GM18519 (cell line): Measurements from ENCODE around the gene RARRES1.

Source experiments
- ATAC-seq: cut with Tn5 transposase; IDR thresholded peaks from one replicate; pipeline ENCODE4 v1.9.1; 2021; ENCODE audit warnings: mild to moderate bottlenecking, moderate library complexity; ENCODE audit not compliant: unreplicated experiment, low FRiP score

Gene RARRES1

GRCh38 chr3:158737410-158737809 lies 5.2 kb upstream of the RARRES1 start:
- ATAC-seq, result no peak

GRCh38 chr3:158735296-158736033 lies 3.2 kb upstream of the RARRES1 start:
- no peak for ATAC-seq

- no peak for ATAC-seq
These were observed 1.4 kb upstream of the RARRES1 start for GRCh38 chr3:158733656-158734055.

GRCh38 chr3:158732856-158733200 lies 571 bp upstream of the RARRES1 start:
- ATAC-seq, result no peak

DNA sequence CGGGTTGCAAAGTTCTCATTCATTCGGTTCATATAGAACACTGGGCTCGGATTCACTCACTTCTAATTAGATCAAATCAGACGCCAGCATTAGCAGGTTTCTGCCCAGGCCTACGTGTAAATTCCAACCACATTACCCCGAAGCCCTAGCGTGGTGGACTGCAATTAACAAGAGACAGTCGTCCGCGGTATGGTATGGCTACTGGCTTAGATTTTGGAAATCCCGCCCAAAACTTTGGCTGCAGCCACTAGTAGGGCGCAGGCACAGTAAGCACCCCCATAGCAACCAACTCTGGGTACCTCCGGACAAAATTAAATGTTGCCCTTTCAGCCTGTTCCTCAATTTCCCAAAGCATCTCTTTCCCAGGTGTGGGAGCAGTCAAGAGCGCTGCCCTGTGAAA lies 771 bp downstream of the RARRES1 start:
- no peak for ATAC-seq

GRCh38 chr3:158728851-158729250 lies 3.4 kb downstream of the RARRES1 start:
- ATAC-seq, result no peak

DNA sequence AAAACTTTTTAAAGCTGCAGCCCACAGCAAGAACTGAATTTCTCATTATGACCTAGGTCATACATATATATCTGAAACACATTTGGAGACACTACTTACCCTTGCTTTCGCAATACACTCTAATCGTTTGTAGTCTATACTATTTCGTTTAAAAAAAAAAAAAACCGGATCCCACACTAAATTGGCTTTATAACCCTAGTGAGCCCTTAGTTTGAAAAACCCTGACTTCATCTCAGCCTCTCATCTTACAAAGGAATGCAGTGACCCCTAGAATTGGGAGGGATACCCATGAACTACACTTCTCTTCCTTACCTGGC lies 4.2 kb downstream of the RARRES1 start:
- no peak for ATAC-seq

- ATAC-seq, result peak; percentile 54
These were observed 4.8 kb downstream of the RARRES1 start for GRCh38 chr3:158727206-158728060.

DNA sequence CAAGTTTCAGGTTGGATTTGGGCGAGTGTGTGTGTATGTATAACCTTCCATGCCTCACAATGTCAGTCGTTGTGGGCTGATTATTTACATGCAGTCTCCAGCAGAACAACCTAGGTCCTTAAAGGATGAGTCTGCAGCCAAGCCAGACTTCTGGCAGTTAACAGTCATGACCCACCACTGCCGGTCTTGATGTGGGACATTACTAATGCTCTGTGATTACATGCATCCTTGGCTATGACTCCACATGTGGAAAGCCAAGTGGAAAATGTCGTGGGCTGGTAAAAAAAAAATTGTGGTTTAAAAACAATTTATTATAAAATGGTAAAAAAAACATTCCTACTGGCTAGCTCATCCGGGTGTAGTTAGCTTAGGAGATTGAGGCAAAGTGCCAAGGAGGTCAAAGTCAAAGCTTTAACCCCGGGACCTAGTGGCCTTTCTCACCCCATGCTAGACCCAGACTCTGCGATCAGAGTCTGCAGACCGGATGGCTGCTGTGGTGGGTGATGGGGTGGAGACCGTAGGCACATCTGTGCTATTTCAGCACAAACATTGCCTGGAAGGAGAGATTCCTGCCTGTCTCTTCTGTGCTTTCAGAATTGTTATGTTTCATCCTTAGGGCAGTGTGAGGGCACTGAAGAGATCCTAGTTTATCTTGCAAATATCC lies 6.8 kb downstream of the RARRES1 start:
- no peak for ATAC-seq

DNA sequence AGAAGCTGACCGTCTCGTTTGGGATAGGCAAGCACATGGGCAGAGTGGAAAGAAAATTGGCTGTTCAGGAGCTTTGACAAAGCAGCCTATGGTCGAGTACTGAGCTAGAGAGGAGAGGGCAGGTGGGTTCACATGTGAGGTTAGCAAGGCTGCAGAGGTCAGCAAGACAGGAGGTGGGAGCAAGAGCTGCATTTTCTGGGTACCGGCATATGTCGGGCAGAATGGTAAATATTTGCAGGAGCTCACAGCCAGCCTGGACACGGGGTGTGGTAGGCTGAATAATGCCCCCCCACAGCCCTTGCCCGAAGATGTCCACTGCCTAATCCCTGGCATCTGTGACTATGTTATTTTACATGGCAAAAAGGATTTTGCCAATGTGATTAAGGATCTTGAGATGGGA lies 8.3 kb downstream of the RARRES1 start:
- no peak for ATAC-seq

DNA sequence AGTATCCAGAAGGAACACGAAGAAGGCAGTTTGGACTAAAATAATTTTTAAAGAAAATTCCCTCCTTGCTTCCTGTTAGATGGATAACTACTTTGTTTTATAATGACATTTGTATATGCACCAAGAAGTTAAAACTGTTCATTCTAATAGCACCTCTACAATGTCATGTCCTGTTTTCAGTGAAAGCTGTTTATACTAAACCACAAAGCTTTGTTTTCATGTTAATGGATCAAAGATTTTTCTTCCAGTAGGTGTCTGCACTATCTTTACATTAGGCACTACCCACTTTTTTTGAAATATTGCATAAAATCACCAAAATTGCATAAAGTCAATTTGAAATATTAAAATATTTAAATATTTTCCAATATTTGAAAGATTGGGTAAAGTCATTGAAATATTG lies 10.1 kb downstream of the RARRES1 start:
- ATAC-seq, result no peak

DNA sequence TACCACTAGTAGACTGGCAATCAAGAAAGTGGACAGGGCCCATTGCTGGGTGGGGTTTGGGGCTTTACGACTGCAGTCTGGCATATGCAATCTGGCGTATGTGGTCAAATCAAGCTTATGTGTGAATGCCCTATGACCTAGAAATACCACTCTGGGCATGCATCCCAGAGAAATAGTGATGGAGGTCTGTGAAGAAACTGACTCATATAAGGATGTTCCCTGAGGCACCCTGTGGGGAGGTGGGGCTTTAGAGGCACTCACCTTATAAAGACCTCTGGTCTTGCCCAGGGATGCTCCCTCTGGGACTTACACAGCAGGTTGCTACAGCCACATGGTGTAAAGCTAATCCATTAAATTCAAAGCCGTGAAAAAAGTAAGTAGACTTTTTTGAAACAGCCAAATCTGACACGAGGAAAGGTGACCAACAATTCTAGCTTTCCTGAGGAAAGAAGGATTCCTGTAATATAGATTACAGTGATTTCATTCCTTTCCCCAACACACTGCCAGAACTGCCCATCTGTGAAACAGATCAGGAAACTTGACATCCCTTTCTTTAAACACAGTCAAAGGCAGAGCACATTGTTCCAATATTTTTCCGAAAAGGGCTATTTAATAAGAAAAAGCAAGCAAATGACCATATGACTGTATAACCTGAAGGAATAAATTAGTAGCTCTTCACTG lies 13.6 kb downstream of the RARRES1 start:
- no peak for ATAC-seq

DNA sequence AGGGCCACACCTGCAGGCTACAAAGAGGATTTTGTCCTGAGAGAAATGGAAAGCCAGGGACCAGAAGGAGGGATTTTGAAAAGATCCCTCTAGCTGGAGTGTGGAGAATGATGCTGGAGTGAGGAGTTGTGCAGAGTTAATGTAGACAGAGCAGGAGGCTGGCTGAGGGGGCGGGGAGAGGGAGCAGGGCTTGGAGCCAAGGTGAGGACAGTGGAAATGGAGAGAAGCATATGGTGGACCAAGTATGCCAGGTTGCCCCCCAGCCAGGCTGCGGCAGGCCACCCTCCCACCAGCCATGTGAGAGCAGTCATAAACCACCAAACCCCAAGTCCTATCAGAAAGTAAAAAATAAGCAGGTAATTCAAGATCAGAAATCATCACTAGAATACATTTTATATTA lies 14.7 kb downstream of the RARRES1 start:
- ATAC-seq, result no peak

- ATAC-seq, result no peak
These were observed 19.2 kb downstream of the RARRES1 start for GRCh38 chr3:158713094-158713499.

DNA sequence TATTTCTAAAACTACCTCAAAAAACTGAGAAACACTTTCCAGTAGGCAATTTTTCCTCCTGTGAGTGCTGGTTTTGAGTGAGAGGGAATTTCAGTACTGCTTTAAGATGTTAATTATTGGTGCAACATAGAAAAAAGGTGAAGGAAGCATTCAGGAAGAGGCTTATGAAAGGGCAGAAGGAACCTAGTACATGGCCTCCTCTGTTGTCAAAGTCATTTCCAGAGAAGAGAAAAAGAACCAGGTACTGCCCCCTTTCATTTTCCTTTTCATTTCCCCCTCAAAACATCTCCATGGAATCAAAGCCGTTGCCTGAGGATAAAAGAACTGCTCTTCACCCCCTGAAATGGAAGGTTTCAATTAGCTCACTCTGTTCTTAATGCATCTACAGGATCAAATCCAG lies 19.8 kb downstream of the RARRES1 start:
- ATAC-seq, result no peak

DNA sequence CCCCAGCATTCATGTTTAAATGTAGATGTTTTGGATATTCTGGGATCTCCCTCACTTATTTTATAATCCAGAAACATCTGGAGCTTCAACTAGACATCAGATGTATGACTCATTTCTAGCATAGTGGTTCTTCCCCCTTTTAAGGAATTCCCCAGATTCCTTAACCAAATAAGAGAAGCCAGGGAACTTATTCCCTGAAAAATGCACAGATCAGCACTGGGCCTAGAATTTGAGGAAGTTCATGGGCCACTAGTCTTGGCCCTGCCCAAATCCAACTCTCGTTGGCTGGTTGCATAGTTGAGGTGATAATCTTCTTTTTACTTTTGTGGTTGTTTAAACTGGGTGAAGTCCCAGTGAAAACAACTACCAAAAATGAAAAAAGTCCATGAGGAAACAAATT lies 20.4 kb downstream of the RARRES1 start:
- no peak for ATAC-seq

DNA sequence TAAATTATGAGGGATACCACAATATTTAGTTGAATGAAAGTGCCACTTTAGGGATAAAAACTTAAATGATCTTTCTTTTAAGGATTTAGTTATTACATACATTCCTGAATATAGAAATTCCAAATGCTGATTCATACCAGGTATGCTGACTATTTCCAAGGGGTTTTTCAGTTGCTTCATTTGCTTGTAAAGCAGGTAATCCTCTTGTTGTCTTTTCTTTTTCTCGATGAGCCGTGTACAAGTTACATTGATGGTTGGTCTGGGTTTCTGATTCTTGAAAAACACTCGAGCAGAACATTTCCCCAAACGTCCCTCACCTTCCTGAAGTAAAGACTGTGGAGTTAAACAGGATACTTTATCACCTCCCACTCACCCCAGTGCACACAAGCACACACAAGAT lies 21.7 kb downstream of the RARRES1 start:
- no peak for ATAC-seq

- no peak for ATAC-seq
These were observed 22.6 kb downstream of the RARRES1 start for GRCh38 chr3:158709666-158710083.

DNA sequence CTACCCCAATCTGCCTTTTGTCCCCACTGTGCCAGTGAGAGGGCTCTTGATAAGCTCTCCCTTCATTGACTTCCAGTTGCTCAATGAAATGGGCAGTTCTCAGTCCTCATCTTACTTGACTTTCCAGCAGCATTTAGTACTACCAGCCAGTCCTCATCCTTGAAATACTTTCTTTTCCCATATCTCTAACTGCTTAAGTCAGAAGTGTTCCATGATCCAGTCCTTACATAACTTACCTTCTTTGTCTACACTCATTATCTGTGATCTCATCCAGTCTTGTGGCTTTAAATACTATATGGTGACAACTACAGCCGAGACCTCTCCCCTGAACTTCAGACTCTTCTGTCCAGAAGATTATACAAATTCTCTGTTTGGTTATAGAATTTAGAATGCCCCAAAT lies 28.7 kb downstream of the RARRES1 start:
- ATAC-seq, result no peak

GRCh38 chr3:158702815-158703481 lies 29.3 kb downstream of the RARRES1 start:
- no peak for ATAC-seq
